Measurements from ENCODE around the gene OTUD7B.
A peak's percentile ranks its signal among the peaks of the same experiment; 100 is the strongest.

The OTUD7B gene

GRCh38 chr1:149993764-149994163 is 16.8 kb downstream of the OTUD7B start:
- Histone ChIP-seq H3K9me3 (ENCODE audit: control insufficient read depth, insufficient read depth, low read depth, low read length) (no peaks in the 10 kb centered on the region), H3K4me1 (ENCODE audit: control insufficient read depth, insufficient read depth, low read length) (peaks cover 2% of the 10 kb centered on the region; the same call in 1 of the 2 replicates), H3K4me3 (ENCODE audit: low read depth, low read length) (no peak overlapping the region), H3K27ac (ENCODE audit: extremely low read depth, low read depth, low read length) (no peak overlapping the region), H3K36me3 (ENCODE audit: control insufficient read depth in 2 of 2, insufficient read depth in 1 of 2, low read length in 2 of 2) (peaks cover 0 to 16% of the 10 kb centered on the region in 2 experiments; a peak in 1 of 3 replicates)
- CTCF ChIA-PET: no interaction called here
- POLR2A ChIA-PET: interaction anchor here (0.7 kb wide), 1 partner anchor 16 kb away, joined by 10 read pairs; no protein-coding TSS in a partner anchor
- TF ChIP-seq SETDB1 (IDR thresholded peaks at IDR 0.05; ENCODE audit: insufficient read length, low read length): no peak
- TF ChIP-seq SP7 (tag by site-specific recombination; IDR thresholded peaks at IDR 0.05): 0 out of 2 replicates have a peak, but pooled peaks have one; percentile 27
- TF ChIP-seq ZNF266 (tag by site-specific recombination; IDR thresholded peaks at IDR 0.05; ENCODE audit: low read depth): no peak

DNA sequence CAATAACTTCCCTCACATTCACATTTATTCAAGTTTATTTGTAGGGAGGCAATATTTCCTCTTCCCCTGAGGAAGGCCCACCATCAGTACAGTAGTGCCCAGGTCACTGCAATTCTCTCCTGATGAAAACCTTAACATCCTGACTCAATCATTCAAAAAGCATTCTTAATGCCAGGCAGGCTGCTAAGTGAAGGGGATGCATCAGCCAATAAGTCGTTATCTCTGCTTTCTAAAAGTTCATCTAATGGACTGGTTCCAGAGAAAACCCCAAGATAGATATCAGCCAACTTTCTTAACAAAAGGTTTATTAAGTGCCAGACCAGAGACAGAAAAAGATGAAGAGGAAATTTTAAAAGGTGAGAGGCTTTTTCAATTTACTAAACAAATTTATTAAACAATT is 17.3 kb downstream of the OTUD7B start:
- H3K36me3 ChIP-seq (ENCODE audit: control insufficient read depth in 2 of 2, insufficient read depth in 1 of 2, low read length in 2 of 2): peaks cover 0 to 16% of the 10 kb centered on the region in 2 experiments; a peak in 1 of 3 replicates
- peaks cover 8% of the 10 kb centered on the region; the same call in 1 of the 2 replicates for H3K4me1 ChIP-seq (ENCODE audit: control insufficient read depth, insufficient read depth, low read length)
- ChIA-PET CTCF (no interaction called here), POLR2A (no interaction called here)
- H3K27ac ChIP-seq (ENCODE audit: extremely low read depth, low read depth, low read length): no peak overlapping the region
- H3K9me3 ChIP-seq (ENCODE audit: control insufficient read depth, insufficient read depth, low read depth, low read length): no peaks in the 10 kb centered on the region
- H3K4me3 ChIP-seq (ENCODE audit: low read depth, low read length): no peak overlapping the region
- TF ChIP-seq ZNF184 (tag by site-specific recombination; IDR thresholded peaks at IDR 0.05): no peak
- no peak for TF ChIP-seq HOXD13 (CRISPR knock-in tag; IDR thresholded peaks at IDR 0.05; ENCODE audit: borderline replicate concordance)
- no peak for TF ChIP-seq ZNF530 (tag by site-specific recombination; IDR thresholded peaks at IDR 0.05; ENCODE audit: low read depth)
- TF ChIP-seq ZNF391 (tag by site-specific recombination; IDR thresholded peaks at IDR 0.05; ENCODE audit: borderline replicate concordance, low read depth): no peak
- no peak for TF ChIP-seq ZNF623 (tag by site-specific recombination; IDR thresholded peaks at IDR 0.05)

GRCh38 chr1:149987297-149987595 is 23.3 kb downstream of the OTUD7B start:
- Histone ChIP-seq H3K9me3 (ENCODE audit: control insufficient read depth, insufficient read depth, low read depth, low read length) (no peaks in the 10 kb centered on the region), H3K4me3 (ENCODE audit: low read depth, low read length) (no peak overlapping the region), H3K36me3 (ENCODE audit: control insufficient read depth in 2 of 2, insufficient read depth in 1 of 2, low read length in 2 of 2) (no peaks in the 10 kb centered on the region; a peak in 1 of 3 replicates), H3K4me1 (ENCODE audit: control insufficient read depth, insufficient read depth, low read length) (peaks cover 8% of the 10 kb centered on the region; the same call in 1 of the 2 replicates), H3K27ac (ENCODE audit: extremely low read depth, low read depth, low read length) (no peak overlapping the region)
- ChIA-PET POLR2A (interaction anchor here (1.2 to 2.1 kb wide), 2 partner anchors 23 to 103 kb away, joined by 3 to 17 read pairs; partner anchors contain the start of gene OTUD7B), CTCF (interaction anchor here (0.6 to 1.8 kb wide), 7 partner anchors 13 to 182 kb away, joined by 3 to 11 read pairs (median 4); no protein-coding TSS in a partner anchor)
- no peak for TF ChIP-seq ZNF292 (tag by site-specific recombination; IDR thresholded peaks at IDR 0.05; ENCODE audit: borderline replicate concordance, low read depth)
- peak; percentile 78 for TF ChIP-seq ZNF660 (tag by site-specific recombination; IDR thresholded peaks at IDR 0.05)
- TF ChIP-seq, protein P1, sequence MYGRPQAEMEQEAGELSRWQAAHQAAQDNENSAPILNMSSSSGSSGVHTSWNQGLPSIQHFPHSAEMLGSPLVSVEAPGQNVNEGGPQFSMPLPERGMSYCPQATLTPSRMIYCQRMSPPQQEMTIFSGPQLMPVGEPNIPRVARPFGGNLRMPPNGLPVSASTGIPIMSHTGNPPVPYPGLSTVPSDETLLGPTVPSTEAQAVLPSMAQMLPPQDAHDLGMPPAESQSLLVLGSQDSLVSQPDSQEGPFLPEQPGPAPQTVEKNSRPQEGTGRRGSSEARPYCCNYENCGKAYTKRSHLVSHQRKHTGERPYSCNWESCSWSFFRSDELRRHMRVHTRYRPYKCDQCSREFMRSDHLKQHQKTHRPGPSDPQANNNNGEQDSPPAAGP (tag by site-specific recombination; IDR thresholded peaks at IDR 0.05): no peak
- TF ChIP-seq SCRT2 (tag by site-specific recombination; IDR thresholded peaks at IDR 0.05): no peak
- TF ChIP-seq ZNF221 (tag by site-specific recombination; IDR thresholded peaks at IDR 0.05; ENCODE audit: borderline replicate concordance): no peak
- TF ChIP-seq, protein P2, sequence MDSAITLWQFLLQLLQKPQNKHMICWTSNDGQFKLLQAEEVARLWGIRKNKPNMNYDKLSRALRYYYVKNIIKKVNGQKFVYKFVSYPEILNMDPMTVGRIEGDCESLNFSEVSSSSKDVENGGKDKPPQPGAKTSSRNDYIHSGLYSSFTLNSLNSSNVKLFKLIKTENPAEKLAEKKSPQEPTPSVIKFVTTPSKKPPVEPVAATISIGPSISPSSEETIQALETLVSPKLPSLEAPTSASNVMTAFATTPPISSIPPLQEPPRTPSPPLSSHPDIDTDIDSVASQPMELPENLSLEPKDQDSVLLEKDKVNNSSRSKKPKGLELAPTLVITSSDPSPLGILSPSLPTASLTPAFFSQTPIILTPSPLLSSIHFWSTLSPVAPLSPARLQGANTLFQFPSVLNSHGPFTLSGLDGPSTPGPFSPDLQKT (IDR thresholded peaks at IDR 0.05; ENCODE audit: borderline replicate concordance, low read depth, low read length): no peak
- TF ChIP-seq ZNF664 (tag by site-specific recombination; IDR thresholded peaks at IDR 0.05): no peak
- TF ChIP-seq ZNF26 (tag by site-specific recombination; IDR thresholded peaks at IDR 0.05): no peak
- no peak for TF ChIP-seq ZBTB20 (tag by site-specific recombination; IDR thresholded peaks at IDR 0.05)
- TF ChIP-seq GLI2 (tag by site-specific recombination; IDR thresholded peaks at IDR 0.05; ENCODE audit: borderline replicate concordance, low read depth): no peak
- no peak for TF ChIP-seq ZSCAN23 (tag by site-specific recombination; IDR thresholded peaks at IDR 0.05)
- no peak for TF ChIP-seq ZNF701 (tag by site-specific recombination; IDR thresholded peaks at IDR 0.05)
- TF ChIP-seq, protein P3, sequence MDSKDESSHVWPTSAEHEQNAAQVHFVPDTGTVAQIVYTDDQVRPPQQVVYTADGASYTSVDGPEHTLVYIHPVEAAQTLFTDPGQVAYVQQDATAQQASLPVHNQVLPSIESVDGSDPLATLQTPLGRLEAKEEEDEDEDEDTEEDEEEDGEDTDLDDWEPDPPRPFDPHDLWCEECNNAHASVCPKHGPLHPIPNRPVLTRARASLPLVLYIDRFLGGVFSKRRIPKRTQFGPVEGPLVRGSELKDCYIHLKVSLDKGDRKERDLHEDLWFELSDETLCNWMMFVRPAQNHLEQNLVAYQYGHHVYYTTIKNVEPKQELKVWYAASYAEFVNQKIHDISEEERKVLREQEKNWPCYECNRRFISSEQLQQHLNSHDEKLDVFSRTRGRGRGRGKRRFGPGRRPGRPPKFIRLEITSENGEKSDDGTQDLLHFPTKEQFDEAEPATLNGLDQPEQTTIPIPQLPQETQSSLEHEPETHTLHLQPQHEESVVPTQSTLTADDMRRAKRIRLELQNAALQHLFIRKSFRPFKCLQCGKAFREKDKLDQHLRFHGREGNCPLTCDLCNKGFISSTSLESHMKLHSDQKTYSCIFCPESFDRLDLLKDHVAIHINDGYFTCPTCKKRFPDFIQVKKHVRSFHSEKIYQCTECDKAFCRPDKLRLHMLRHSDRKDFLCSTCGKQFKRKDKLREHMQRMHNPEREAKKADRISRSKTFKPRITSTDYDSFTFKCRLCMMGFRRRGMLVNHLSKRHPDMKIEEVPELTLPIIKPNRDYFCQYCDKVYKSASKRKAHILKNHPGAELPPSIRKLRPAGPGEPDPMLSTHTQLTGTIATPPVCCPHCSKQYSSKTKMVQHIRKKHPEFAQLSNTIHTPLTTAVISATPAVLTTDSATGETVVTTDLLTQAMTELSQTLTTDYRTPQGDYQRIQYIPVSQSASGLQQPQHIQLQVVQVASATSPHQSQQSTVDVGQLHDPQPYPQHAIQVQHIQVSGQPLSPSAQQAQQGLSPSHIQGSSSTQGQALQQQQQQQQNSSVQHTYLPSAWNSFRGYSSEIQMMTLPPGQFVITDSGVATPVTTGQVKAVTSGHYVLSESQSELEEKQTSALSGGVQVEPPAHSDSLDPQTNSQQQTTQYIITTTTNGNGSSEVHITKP (tag by site-specific recombination; IDR thresholded peaks at IDR 0.05): peak; percentile 84
- TF ChIP-seq MEIS1 (CRISPR knock-in tag; IDR thresholded peaks at IDR 0.05; ENCODE audit: borderline replicate concordance): no peak
- TF ChIP-seq ZNF704 (tag by site-specific recombination; IDR thresholded peaks at IDR 0.05): no peak
- TF ChIP-seq ZNF529 (tag by site-specific recombination; IDR thresholded peaks at IDR 0.05; ENCODE audit: insufficient replicate concordance): no peak
